HCT116 (cell line): Measurements from ENCODE around the gene CCNYL1. TPM values are rescaled to one million over a fixed set of nuclear protein-coding genes. Genes with fewer than 3 reads are reported as not detected.

Experiments
- ATAC-seq: fragments of 200-7000 bp; cut with Tn5 transposase; 2 replicates; pipeline ENCODE4 v1.9.1; 2020; ENCODE audit warnings: mild to moderate bottlenecking, moderate library complexity
- BruUV-seq: library from RNA; stranded (reverse); fragments of 400-500 nt; replicated peaks from 2 replicates; lab custom pipeline; 2021; lab: Mats Ljungman, UMichigan
- CTCF ChIA-PET: fragments of 300-600 bp; sonication (Branson Sonifier 250); formaldehyde crosslinking; loops from one replicate; lab custom pipeline; 2021; ENCODE audit warnings: antibody characterized with exemption; lab: Charles Lee
- POLR2A ChIA-PET: fragments of 300-600, 350-600 bp; sonication (Branson Sonifier 250); formaldehyde crosslinking; loops from one replicate; lab custom pipeline; 2021; ENCODE audit warnings: antibody characterized with exemption; lab: Charles Lee
- RAD21 ChIA-PET, 2 experiments: fragments of 300-600 bp; sonication (Branson Sonifier 250); formaldehyde crosslinking; loops; one replicate each; lab custom pipeline; 2023; ENCODE audit warnings: low total read pairs in 2 of 2; ENCODE audit not compliant: uncharacterized antibody in 2 of 2, unreplicated experiment in 2 of 2, low non-redundant PET in 1 of 2; lab: Charles Lee
- DNase-seq: peaks from one replicate; pipeline ENCODE4 v3.0.0-alpha.2; 2010; ENCODE audit warnings: low read depth, low spot score
- H2AFZ ChIP-seq: fragments of 200-600 bp; shearing (Covaris generic), sonication (generic); 2 replicates; pipeline ENCODE4 v1.6.1; 2017; ENCODE audit warnings: low read depth, mixed run types, mixed read lengths, antibody characterized with exemption, low read length; ENCODE audit not compliant: poor library complexity, severe bottlenecking
- H3K27ac ChIP-seq: 2 replicates; pipeline ENCODE4 v1.5.1; 2012; ENCODE audit warnings: low read depth, low read length
- H3K27me3 ChIP-seq: fragments of 200-600 bp; sonication (generic); 2 replicates; pipeline ENCODE4 v1.6.1; 2016; ENCODE audit warnings: mixed run types, low read length, mixed read lengths; ENCODE audit not compliant: insufficient read depth
- H3K36me3 ChIP-seq, 2 experiments: fragments of 200-500 bp in 1 of 2; fragments of 200-600 bp in 1 of 2; sonication (Bioruptor generic) in 1 of 2; sonication (generic) in 1 of 2; 2 replicates each; pipeline versions ENCODE4 v1.5.1 to v1.6.1; 2014 to 2016; ENCODE audit warnings: low read length in 2 of 2, inconsistent platforms in 1 of 2, mixed read lengths in 1 of 2, mixed run types in 1 of 2; ENCODE audit not compliant: insufficient read depth in 2 of 2, control insufficient read depth in 1 of 2
- H3K4me1 ChIP-seq, 2 experiments: fragments of 200-600 bp in 1 of 2; sonication (generic) in 1 of 2; 2 replicates each; pipeline versions ENCODE4 v1.5.1 to v1.6.1; 2012 to 2017; ENCODE audit warnings: low read length in 2 of 2, inconsistent platforms in 1 of 2, mild to moderate bottlenecking in 1 of 2, mixed read lengths in 1 of 2, mixed run types in 1 of 2, moderate library complexity in 1 of 2; ENCODE audit not compliant: insufficient read depth in 2 of 2, control insufficient read depth in 1 of 2
- H3K4me2 ChIP-seq: fragments of 200-600 bp; sonication (generic); 2 replicates; pipeline ENCODE4 v1.6.1; 2017; ENCODE audit warnings: mixed run types, low read length, mixed read lengths
- H3K4me3 ChIP-seq, 2 experiments: fragments of 200-600 bp in 1 of 2; sonication (generic) in 1 of 2; replicated peaks in 1 of 2; 2 replicates each; pipeline ENCODE4 v1.5.1; 2011 to 2016; ENCODE audit warnings: low read length in 2 of 2, control low read depth in 1 of 2, low read depth in 1 of 2, mild to moderate bottlenecking in 1 of 2, mixed read lengths in 1 of 2, mixed run types in 1 of 2
- H3K79me2 ChIP-seq: fragments of 200-600 bp; sonication (generic); 2 replicates; pipeline ENCODE4 v1.6.1; 2017; ENCODE audit warnings: mild to moderate bottlenecking, mixed run types, low read length, moderate library complexity, mixed read lengths; ENCODE audit not compliant: insufficient read depth
- H3K9ac ChIP-seq: fragments of 200-600 bp; sonication (generic); 2 replicates; pipeline ENCODE4 v1.6.1; 2016; ENCODE audit warnings: low read length, mixed read lengths
- H3K9me2 ChIP-seq: fragments of 200-600 bp; sonication (generic), shearing (Covaris generic); 2 replicates; pipeline ENCODE4 v1.6.1; 2017; ENCODE audit warnings: mixed run types, mild to moderate bottlenecking, moderate library complexity; ENCODE audit not compliant: insufficient read depth
- H3K9me3 ChIP-seq, 2 experiments: fragments of 200-500 bp in 1 of 2; fragments of 200-600 bp in 1 of 2; sonication (Bioruptor generic) in 1 of 2; sonication (generic) in 1 of 2; 2 replicates each; pipeline ENCODE4 v1.6.1; 2014 to 2017; ENCODE audit warnings: low read length in 2 of 2, mixed read lengths in 2 of 2, inconsistent platforms in 1 of 2, low read depth in 1 of 2, mild to moderate bottlenecking in 1 of 2, mixed run types in 1 of 2, moderate library complexity in 1 of 2; ENCODE audit not compliant: control insufficient read depth in 1 of 2, insufficient read depth in 1 of 2
- H4K20me1 ChIP-seq: fragments of 200-600 bp; sonication (generic), shearing (Covaris generic); 2 replicates; pipeline ENCODE4 v1.6.1; 2017; ENCODE audit warnings: mixed run types, mild to moderate bottlenecking, moderate library complexity; ENCODE audit not compliant: insufficient read depth
- ATF3 ChIP-seq: IDR thresholded peaks from 2 replicates; pipeline ENCODE4 v1.6.1; 2012
- CBX3 ChIP-seq: IDR thresholded peaks from 2 replicates; pipeline ENCODE4 v1.6.1; 2012; ENCODE audit warnings: low read depth
- CEBPB ChIP-seq: IDR thresholded peaks from 2 replicates; pipeline ENCODE4 v1.6.1; 2012; ENCODE audit warnings: low read depth
- CTCF ChIP-seq, 3 experiments: fragments of 200-600 bp in 1 of 3; sonication (generic) in 1 of 3; IDR thresholded peaks in 2 of 3; conservative IDR thresholded peaks in 1 of 3; 2 replicates each; pipeline ENCODE4 v1.5.1; 2012 to 2017; ENCODE audit warnings: low read depth in 2 of 3, low read length in 2 of 3, antibody characterized with exemption in 1 of 3, borderline replicate concordance in 1 of 3, control low read depth in 1 of 3, mild to moderate bottlenecking in 1 of 3, mixed read lengths in 1 of 3, mixed run types in 1 of 3, moderate library complexity in 1 of 3; ENCODE audit not compliant: insufficient read depth in 1 of 3
- EGR1 ChIP-seq: IDR thresholded peaks from 2 replicates; pipeline ENCODE4 v1.6.1; 2012; ENCODE audit warnings: low read depth
- ELF1 ChIP-seq: IDR thresholded peaks from 2 replicates; pipeline ENCODE4 v1.6.1; 2012; ENCODE audit warnings: low read depth, borderline replicate concordance
- EZH2phosphoT487 ChIP-seq: fragments of 200-600 bp; IDR thresholded peaks from 2 replicates; pipeline ENCODE4 v1.6.1; 2018; ENCODE audit warnings: antibody characterized with exemption, borderline replicate concordance
- FOSL1 ChIP-seq: IDR thresholded peaks from 2 replicates; pipeline ENCODE4 v1.6.1; 2012; ENCODE audit warnings: low read depth
- MAX ChIP-seq: IDR thresholded peaks from 2 replicates; pipeline ENCODE4 v1.6.1; 2012
- POLR2AphosphoS5 ChIP-seq: IDR thresholded peaks from 2 replicates; pipeline ENCODE4 v1.6.1; 2011; ENCODE audit warnings: mild to moderate bottlenecking, low read depth, low read length, moderate library complexity
- RAD21 ChIP-seq: IDR thresholded peaks from 2 replicates; pipeline ENCODE4 v1.6.1; 2012; ENCODE audit warnings: low read depth, mild to moderate bottlenecking
- SIN3A ChIP-seq: IDR thresholded peaks from 2 replicates; pipeline ENCODE4 v1.6.1; 2012; ENCODE audit warnings: low read depth
- SP1 ChIP-seq: IDR thresholded peaks from 2 replicates; pipeline ENCODE4 v1.6.1; 2012; ENCODE audit warnings: low read depth
- TCF7L2 ChIP-seq: IDR thresholded peaks from 2 replicates; pipeline ENCODE4 v1.7.0; 2011; ENCODE audit warnings: borderline replicate concordance, inconsistent platforms; ENCODE audit not compliant: insufficient read depth, insufficient read length; ENCODE audit errors: extremely low read depth
- YY1 ChIP-seq: IDR thresholded peaks from 2 replicates; pipeline ENCODE4 v1.6.1; 2011; ENCODE audit warnings: low read length, low read depth, moderate library complexity, mild to moderate bottlenecking; ENCODE audit not compliant: insufficient replicate concordance; ENCODE audit errors: extremely low read depth
- ZFX ChIP-seq: fragments of 450-650 bp; IDR thresholded peaks from 2 replicates; pipeline ENCODE4 v1.6.1; 2017
- intact Hi-C: fragments of 100-400 bp; cut with micrococcal nuclease; formaldehyde crosslinking; loops from 2 replicates; pipeline ENCODE4 v1.10.0; 2022
- total RNA-seq: library from RNA; stranded (reverse); gene quantifications from one replicate; pipeline ENCODE4 v1.2.1, GENCODE V29; 2021; ENCODE audit not compliant: unreplicated experiment

CCNYL1 gene
- total RNA-seq, 1 experiment from 2014 or later, result 14.9 TPM

- ChIA-PET CTCF (no interaction called here), RAD21 (no interaction called here), POLR2A (no interaction called here)
- Histone ChIP-seq H3K4me3 (no peak overlapping the region), H3K79me2 (no peaks in the 10 kb centered on the region), H3K4me2 (no peak overlapping the region), H2AFZ (no peak overlapping the region), H3K27ac (no peak overlapping the region), H3K4me1 (peaks cover 6 to 12% of the 10 kb centered on the region in 2 experiments; a peak in 3 of 4 replicates), H3K9ac (no peak overlapping the region), H3K27me3 (no peaks in the 10 kb centered on the region), H4K20me1 (no peaks in the 10 kb centered on the region), H3K36me3 (no peaks in the 10 kb centered on the region), H3K9me2 (no peaks in the 10 kb centered on the region), H3K9me3 (no peaks in the 10 kb centered on the region)
- TF ChIP-seq SIN3A (no peak), ZFX (no peak), CBX3 (no peak), CEBPB (no peak), EZH2phosphoT487 (no peak), ATF3 (no peak), SP1 (no peak), TCF7L2 (no peak), POLR2AphosphoS5 (no peak), EGR1 (no peak), MAX (no peak), ELF1 (no peak), YY1 (no peak), CTCF (IDR thresholded peaks at IDR 0.05 in 2 of 3, conservative IDR thresholded peaks at IDR 0.05 in 1 of 3; ENCODE audit: borderline replicate concordance in 1 of 3, insufficient read depth in 1 of 3, low read depth in 2 of 3, low read length in 2 of 3) (no peak), RAD21 (no peak), FOSL1 (no peak)
- BruUV-seq, result no TSS peak
- ATAC-seq (no peak), DNase-seq (no peak)
- intact Hi-C loops, result no loop called here
Measured at GRCh38 chr2:207673431-207673830, 38.0 kb upstream of the CCNYL1 start.
